WTC11 (cell line): ENCODE results near the gene CBFB.

Experiments
- ATF3 ChIP-seq: sonication (generic); formaldehyde crosslinking; conservative IDR thresholded peaks from 2 replicates; pipeline ENCODE4 v1.8.1; 2022; ENCODE audit warnings: mild to moderate bottlenecking, missing genetic modification reagents
- NR1H2 ChIP-seq: sonication (generic); formaldehyde crosslinking; IDR thresholded peaks from 2 replicates; pipeline ENCODE4 v1.9.0; 2021; ENCODE audit warnings: mild to moderate bottlenecking, moderate library complexity, missing genetic modification reagents
- RORB ChIP-seq: fragments of 250-450 bp; sonication (Bioruptor Pico); IDR thresholded peaks from 2 replicates; pipeline ENCODE4 v1.9.0; 2021; ENCODE audit warnings: mild to moderate bottlenecking
- USF2 ChIP-seq: sonication (generic); formaldehyde crosslinking; IDR thresholded peaks from 2 replicates; pipeline ENCODE4 v1.8.1; 2023; ENCODE audit warnings: mild to moderate bottlenecking, missing genetic modification reagents, moderate library complexity
- ZBTB21 ChIP-seq: sonication (generic); formaldehyde crosslinking; IDR thresholded peaks from 2 replicates; pipeline ENCODE4 v1.8.1; 2023; ENCODE audit warnings: mild to moderate bottlenecking, missing genetic modification reagents, borderline replicate concordance
- ZNF425 ChIP-seq: fragments of 250-450 bp; sonication (Bioruptor Pico); conservative IDR thresholded peaks from 2 replicates; pipeline ENCODE4 v1.9.0; 2021; ENCODE audit warnings: mild to moderate bottlenecking
- TF ChIP-seq, protein P1 (sequence below): fragments of 200-600 bp; IDR thresholded peaks from 2 replicates; pipeline ENCODE4 v1.8.0; 2022; ENCODE audit warnings: antibody characterized with exemption
- TF ChIP-seq, protein P2 (sequence below): sonication (generic); formaldehyde crosslinking; IDR thresholded peaks from 2 replicates; pipeline ENCODE4 v1.8.0; 2022; ENCODE audit warnings: mild to moderate bottlenecking, missing genetic modification reagents
- TF ChIP-seq, protein P3 (sequence below): sonication (generic); formaldehyde crosslinking; IDR thresholded peaks from 2 replicates; pipeline ENCODE4 v1.8.0; 2022; ENCODE audit warnings: mild to moderate bottlenecking, missing genetic modification reagents

DNA sequence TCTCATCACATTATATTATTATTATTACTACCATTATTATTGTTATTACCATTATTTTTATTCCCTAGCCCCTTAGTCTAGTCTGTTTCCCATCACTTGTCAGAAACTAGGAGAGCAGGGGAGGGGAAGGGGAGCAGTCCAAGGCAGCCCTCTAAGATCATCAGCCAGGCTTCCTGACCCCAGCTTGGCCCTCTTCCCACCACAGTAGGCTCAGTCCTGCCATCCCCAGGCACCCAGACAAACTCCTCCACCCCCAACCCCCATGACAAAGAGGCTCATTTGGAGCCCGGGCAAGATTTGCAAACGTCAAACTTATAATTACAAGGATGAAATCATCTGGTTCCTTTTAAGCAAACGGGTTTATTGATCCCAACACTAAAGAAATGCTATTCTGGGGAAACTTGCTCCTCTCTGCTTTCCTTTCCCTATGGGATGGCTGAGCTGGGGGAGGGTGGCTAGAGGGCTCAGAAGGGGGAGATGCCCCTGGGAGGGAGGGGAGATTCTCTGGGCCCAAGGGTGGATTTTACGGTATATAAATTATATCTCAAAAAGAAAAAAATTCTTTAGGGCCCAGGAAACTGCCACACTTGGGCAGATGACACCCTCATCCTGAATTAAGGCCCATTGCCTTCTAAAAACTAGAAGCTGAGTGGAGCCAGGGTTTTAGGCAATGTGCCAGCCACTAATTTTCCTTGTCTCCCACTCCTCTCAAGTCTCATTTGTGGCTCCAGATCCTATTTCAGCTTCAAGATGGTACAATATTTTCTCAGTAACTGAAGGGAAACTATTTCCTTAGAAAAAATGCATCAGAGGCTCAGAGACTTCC is 4.4 kb upstream of the CBFB start:
- TF ChIP-seq ZBTB21 (CRISPR knock-in tag) (no peak), NR1H2 (CRISPR knock-in tag) (no peak), USF2 (CRISPR knock-in tag) (no peak), ZNF425 (CRISPR knock-in tag) (no peak), RORB (CRISPR knock-in tag) (no peak), ATF3 (no peak)
- TF ChIP-seq, protein P1, sequence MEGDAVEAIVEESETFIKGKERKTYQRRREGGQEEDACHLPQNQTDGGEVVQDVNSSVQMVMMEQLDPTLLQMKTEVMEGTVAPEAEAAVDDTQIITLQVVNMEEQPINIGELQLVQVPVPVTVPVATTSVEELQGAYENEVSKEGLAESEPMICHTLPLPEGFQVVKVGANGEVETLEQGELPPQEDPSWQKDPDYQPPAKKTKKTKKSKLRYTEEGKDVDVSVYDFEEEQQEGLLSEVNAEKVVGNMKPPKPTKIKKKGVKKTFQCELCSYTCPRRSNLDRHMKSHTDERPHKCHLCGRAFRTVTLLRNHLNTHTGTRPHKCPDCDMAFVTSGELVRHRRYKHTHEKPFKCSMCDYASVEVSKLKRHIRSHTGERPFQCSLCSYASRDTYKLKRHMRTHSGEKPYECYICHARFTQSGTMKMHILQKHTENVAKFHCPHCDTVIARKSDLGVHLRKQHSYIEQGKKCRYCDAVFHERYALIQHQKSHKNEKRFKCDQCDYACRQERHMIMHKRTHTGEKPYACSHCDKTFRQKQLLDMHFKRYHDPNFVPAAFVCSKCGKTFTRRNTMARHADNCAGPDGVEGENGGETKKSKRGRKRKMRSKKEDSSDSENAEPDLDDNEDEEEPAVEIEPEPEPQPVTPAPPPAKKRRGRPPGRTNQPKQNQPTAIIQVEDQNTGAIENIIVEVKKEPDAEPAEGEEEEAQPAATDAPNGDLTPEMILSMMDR: no peak
- TF ChIP-seq, protein P2, sequence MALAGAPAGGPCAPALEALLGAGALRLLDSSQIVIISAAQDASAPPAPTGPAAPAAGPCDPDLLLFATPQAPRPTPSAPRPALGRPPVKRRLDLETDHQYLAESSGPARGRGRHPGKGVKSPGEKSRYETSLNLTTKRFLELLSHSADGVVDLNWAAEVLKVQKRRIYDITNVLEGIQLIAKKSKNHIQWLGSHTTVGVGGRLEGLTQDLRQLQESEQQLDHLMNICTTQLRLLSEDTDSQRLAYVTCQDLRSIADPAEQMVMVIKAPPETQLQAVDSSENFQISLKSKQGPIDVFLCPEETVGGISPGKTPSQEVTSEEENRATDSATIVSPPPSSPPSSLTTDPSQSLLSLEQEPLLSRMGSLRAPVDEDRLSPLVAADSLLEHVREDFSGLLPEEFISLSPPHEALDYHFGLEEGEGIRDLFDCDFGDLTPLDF (CRISPR knock-in tag): no peak
- TF ChIP-seq, protein P3, sequence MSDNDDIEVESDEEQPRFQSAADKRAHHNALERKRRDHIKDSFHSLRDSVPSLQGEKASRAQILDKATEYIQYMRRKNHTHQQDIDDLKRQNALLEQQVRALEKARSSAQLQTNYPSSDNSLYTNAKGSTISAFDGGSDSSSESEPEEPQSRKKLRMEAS (CRISPR knock-in tag): no peak
